GM19240 (cell line): ENCODE results near the gene RET.
A peak's percentile ranks its signal among the peaks of the same experiment; 100 is the strongest.
"Not testable (repeated sequence)": the region's sequence is repeated elsewhere in the genome, so short reads cannot be mapped to it uniquely, and the experiment has no call there.

ENCODE experiments used
- DNase-seq: peaks from one replicate; pipeline ENCODE4 v3.0.0; 2011; ENCODE audit warnings: low spot score; ENCODE audit not compliant: insufficient read length

The RET gene

DNA sequence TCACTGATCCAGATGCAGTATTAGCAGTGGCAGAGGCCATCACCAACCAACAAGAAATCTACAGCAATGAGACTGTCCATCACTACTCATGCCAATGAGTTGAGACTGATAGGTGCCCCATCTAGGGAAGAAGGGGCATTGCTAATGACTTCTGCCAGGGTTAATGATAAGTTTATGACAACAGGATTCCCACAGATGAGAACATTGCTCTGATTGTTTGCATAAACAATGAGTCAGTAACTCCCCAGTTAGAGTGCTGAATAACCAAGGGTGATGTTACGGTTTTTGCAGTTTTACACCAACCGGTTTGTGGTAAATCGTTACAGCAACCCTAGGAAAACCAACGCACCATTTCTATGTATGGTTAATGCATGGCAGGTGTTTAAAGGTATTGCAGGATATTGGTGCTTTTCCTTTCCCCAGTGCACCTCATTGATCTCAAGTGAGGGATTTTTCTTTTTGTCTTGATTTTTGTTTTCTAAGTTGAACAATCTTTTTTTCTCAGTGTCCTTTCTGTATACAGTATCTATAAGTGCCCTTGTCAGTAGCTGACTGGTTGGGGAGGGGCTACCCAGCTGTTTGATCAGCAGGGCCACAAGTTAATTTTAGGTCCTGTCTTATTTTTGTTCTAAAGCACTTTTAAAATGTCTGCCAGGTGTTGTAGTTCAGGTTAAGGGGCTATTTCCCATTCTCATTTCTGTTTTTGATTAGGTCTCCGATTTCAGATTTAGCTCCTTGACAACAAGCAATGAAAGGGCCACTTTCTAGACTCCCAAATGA, 57.4 kb downstream of the RET start:
- DNase-seq = no peak

DNA sequence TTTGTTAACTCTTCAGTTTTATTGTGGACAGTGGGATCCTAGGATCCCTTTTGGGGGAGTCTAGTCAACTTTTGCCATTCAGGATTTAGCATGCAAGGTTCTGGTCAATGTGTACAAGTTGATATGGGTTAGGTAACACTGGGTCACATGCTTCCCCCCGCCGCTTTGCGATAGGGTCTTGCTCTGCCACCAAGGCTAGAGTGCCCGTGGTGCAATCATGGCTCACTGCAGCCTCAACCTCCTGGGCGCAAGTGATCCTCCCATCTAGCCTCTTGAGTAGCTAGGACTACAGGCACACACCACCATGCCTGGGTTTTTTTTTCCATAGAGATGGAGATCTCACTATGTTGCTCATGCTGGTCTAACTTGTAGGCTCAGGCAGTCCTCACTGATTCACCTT, 58.2 kb downstream of the RET start:
- DNase-seq = no peak

DNA sequence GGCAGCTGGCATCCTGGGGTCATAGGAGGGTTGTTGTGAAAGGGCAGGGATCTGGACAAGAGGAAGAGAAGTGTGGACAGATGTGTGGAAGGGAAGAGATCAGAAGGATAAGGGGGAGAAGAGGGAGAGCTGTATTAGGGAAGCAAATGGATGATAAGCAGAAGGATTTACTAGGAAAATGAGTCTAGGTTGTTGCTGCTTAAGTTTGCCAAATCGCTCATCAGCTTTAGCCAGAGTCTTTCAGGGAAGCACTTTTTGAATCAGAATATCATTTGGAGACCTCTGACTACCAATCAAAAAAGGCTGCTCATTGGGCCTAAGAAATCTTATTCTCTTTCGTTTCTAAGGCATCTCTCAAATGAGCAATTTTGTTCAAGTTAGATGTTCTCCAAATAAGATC, 58.8 kb downstream of the RET start:
- no peak for DNase-seq

DNA sequence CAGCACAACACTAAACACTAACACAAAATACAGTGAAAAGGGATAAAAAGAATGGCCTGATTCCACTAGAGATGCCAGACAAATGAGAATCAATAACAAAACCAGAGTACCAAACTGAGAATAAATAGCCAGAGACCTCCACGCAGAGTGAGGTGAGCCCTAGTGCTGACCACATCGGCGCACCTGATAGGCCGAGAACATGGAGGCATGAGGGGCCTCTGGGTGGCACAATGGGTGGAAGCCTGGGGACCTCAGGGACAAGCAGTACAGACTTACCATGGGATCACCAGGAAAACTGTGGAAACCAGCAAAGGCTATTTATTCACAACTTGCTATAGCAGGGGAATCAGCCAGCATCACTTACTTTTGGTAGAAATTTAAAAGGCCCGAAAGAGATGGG, 59.6 kb downstream of the RET start:
- DNase-seq = no peak

DNA sequence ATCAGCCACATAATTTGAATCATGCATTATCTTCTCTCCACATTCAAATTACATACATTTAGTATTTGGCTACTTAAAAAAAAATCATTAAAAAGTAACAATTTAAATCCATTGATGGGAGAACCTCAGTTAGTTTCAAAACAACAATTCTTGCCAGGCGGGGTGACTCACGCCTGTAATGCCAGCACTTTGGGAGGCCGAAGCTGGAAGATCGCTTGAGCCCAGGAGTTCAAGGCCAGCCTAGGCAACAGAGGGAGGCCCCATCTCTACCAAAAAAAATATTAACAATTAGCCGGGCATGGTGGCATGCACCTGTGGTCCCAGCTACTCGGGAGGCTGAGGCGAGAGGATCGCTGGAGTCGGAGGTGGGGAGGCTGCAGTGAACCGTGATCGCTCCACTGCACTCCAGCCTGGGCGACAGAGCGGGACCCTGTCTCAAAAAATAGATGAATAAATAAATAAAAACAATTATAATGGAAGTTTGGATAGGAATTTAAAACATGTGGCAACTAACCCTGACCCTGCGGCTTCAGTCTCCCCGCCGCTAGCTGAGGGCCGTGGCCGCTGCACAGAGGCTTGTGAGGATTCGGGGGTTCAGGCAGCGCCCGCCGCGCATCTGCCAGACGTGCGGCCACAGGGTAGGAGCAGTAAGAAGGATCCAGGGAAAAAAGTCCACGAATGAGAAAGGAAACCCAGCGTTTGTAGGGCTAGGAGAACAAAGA, 60.3 kb downstream of the RET start:
- DNase-seq = no peak

DNA sequence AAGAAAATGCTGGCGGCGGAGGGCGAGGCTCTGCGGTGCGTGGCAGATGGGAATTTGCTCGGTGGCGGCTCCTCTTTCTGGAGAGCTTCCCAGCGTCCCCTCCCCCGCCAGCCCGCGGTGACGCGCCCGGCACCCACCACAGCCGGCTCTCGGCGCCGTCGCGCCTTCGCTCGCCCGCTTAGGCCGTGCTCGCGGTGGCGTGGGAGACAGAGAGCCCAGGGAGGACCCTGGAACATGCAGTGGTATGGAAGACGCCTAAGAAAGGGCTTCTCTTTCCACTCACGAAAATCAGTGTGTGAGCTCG, 60.8 kb downstream of the RET start:
- no peak for DNase-seq

DNA sequence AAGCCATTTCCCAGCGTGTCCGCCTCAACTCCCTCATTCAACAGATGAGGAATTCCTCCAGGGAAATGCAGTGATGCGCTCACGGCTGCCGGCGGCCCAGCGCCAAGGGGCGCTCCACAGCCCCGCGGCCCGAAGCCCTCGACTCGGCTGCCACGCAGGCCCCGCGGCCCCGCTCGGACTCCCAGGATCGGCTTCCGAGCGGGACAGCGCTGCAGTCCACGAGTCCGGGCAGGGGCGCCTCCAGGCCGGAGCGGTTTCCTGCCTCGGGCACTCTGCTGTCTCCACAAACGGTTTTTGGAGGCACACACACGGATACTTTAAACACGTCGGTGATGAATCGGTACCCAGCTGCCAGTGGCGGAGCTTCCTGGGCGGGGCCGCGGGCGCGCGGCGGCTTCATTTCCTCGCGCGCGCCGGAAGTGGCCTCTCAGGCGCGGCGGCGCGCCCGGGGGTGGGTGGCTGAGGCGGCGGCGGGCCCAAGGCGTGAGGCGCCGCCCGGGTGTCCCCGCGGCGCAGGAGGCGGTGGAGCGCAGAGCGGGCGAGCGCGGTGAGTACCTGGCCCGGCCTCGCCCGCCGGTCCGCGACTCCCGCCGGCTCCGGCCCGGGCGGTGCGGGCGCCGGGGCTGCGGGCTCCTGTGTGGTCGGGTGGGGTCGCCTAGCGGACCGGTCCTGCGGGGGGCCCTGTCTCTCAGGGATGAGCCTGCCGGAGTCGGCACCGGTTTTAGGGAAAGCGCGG, 61.3 kb downstream of the RET start, which contains the start of gene CSGALNACT2:
TSS of gene CSGALNACT2 (plus strand) at position 425 of the 736 bp plus-strand sequence. CDS start 16,705 bp downstream, outside the sequence.
- peak; percentile 73 for DNase-seq

DNA sequence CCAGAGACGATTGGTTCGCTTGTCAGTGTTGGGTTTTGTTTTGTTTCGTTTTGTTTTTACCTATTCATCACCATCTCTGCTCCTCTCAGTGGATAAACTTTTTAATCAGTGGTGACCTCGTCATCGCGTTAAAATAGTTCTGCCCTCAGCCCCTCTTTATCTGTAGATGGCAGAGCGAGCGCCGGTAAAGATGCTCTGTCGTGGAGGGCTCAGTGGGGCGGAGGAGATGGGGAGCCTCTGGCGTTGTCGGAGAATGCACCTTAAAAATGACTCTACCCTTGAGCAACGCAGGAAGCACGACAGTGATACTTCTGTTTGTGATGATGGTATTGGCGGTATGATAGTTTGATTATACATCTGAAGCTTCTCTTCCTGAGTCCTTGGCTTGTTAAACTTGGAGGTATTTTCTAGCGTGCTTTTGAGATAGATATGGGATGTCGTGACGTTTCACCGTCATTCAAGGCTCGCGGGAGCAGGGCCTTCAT, 61.9 kb downstream of the RET start:
- no peak for DNase-seq

DNA sequence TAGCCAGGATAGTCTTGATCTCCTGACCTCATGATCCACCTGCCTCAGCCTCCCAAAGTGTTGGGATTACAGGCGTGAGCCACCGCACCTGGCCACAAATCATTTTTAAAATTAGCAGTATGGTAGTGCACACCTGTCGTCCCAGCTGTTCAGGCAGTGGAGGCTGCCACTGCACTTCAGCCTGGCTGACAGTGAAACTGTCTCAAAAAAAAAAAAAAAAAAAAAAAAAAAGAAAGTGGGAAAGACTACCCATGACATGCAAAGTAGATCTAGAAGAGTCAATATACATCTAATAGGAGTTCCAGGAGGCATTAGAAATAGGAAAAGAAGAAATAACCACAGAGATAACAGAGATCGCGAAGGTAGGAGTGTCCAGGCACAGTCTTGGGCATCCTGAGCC, 64.6 kb downstream of the RET start:
- no peak for DNase-seq

DNA sequence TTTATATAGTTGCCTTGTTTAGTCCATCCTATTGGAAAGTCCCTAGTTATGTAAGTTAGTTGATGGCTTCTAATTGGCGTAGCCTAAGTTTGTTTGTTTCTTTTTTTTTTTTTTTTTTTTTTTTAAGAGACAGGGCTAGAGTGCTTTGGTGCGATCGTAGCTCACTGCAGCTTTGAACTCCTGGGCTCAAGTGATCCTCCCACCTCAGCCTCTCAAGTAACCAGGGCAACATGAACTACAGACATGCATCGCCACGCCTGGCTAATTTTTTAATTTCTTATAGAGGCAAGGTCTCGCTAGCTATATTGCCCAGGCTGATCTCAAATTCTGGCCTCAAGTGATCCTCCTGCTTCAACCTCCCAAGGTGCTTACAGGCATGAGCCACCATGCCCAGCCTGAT, 68.4 kb downstream of the RET start:
- DNase-seq = no peak

DNA sequence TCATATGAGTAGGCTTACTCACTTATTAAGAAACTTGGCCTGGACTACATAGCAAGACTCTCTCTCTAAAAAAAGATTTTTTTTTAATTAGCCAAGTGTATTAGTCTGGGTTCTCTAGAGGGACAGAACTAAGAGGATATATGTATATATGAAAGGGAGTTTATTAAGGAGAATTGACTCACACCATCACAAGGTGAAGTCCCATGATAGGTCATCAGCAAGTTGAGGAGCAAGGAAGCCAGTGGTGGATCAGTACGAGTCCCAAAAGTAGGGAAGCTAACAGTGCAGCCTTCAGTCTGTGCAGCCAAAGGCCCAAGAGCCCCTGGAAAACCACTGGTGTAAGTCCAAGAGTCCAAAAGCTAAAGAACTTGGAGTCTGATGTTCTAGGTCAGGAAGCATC, 69.1 kb downstream of the RET start:
- not testable (repeated sequence) for DNase-seq

DNA sequence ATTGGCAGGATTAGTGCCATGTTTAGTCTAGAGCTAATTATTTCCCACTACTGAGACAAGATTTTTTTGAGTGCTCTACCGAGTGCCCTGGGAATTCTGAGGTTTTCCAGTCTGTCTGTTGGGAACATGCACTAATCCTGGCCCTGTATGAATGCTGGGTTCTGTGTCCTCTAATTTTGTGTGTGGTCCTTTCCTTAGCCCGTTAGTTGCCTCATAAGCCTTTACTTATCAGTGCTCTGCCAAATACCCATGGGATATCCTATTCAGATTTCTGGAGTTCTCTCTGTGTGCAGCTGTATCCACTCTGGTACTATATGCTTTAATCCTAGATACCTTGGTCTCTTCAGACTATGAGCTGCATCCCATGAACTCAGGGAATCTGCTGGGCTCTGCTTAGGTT, 74.5 kb downstream of the RET start:
- no peak for DNase-seq

DNA sequence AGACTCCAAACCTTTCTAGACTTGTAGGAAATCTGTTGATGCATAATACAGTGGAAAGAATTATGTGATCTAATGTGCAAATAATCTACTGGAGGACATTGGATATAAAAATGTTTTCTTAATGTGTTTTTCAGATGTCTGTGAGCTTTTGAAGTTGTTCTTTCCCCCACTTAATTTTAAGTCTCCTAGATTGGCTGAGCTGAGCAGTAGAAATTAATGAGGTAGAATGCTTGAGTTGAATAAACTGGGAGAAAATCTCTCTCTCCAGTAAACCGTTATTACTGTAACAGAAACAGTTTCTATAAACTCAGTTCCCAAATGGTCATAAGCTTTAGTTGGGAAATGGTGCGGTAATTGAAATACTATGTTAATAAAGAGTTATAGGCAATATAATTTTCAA, 77.0 kb downstream of the RET start:
- DNase-seq = no peak

DNA sequence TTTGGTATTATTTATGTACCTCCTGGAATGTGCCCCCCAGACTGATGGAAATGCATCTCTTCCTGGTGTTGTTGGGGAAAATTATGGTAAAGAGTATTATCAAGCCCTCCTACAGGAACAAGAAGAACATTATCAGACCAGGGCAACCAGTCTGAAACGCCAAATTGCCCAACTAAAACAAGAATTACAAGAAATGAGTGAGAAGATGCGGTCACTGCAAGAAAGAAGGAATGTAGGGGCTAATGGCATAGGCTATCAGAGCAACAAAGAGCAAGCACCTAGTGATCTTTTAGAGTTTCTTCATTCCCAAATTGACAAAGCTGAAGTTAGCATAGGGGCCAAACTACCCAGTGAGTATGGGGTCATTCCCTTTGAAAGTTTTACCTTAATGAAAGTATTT, 78.4 kb downstream of the RET start:
- no peak for DNase-seq

DNA sequence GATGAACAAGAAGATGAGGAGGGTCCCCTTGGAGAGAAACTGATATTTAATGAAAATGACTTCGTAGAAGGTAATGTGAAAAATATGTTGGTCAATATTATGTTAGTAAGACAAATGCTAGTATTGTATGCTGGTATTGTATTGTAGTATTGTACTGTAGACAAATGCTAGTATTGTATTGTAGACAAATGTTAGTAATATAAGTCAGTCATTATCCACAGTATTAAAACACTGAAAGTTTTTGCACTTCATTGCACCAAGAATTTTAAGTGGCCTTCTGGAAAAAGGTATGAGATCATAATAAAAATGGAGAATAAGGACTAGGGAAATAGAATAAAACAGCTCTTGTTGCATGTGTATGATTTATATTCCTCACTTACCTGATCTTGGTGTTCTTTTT, 78.9 kb downstream of the RET start:
- no peak for DNase-seq

DNA sequence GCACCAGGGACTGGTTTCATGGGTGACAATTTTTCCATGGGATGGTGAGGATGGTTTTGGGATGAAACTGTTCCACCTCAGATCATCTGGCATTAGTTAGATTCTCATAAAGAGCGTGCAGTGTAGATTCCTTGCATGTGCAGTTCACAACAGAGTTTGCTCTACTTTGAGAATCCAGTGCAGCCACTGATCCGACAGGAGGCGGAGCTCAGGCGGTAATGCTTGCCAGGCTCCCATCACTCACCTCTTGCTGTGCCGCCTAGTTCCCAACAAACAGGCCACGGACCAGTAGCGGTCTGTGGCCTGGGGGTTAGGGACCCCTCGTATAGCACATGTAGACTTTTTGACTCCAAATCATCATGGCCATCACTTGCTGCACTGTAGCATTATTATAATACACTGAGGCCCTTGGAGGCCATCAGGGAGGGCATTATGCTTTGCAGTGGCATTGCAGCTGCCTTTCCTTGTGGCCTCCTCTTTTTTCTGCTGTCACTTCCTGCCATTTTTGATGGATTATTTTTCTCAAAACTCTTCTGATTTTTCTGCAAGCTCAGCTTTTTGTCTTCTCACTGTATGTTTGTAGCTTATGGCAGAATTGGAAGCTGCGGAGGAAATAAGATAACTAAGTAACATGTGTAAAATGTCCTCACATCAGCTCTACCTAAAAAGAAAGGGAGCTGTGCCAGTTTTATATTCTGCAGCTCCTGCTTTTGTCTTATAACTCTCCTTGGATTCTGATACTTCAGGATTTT, 79.9 kb downstream of the RET start:
- no peak for DNase-seq

DNA sequence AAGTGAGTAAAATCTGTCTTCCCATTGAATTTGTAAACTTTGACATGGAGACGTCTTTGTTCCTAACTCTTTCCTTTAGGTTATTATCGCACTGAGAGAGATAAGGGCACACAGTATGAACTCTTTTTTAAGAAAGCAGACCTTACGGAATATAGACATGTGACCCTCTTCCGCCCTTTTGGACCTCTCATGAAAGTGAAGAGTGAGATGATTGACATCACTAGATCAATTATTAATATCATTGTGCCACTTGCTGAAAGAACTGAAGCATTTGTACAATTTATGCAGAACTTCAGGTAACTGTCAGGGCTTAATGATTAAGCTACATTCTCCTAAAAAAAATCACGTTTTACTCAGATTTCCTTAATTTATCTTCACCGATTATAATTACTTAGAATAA, 81.8 kb downstream of the RET start:
- no peak for DNase-seq

DNA sequence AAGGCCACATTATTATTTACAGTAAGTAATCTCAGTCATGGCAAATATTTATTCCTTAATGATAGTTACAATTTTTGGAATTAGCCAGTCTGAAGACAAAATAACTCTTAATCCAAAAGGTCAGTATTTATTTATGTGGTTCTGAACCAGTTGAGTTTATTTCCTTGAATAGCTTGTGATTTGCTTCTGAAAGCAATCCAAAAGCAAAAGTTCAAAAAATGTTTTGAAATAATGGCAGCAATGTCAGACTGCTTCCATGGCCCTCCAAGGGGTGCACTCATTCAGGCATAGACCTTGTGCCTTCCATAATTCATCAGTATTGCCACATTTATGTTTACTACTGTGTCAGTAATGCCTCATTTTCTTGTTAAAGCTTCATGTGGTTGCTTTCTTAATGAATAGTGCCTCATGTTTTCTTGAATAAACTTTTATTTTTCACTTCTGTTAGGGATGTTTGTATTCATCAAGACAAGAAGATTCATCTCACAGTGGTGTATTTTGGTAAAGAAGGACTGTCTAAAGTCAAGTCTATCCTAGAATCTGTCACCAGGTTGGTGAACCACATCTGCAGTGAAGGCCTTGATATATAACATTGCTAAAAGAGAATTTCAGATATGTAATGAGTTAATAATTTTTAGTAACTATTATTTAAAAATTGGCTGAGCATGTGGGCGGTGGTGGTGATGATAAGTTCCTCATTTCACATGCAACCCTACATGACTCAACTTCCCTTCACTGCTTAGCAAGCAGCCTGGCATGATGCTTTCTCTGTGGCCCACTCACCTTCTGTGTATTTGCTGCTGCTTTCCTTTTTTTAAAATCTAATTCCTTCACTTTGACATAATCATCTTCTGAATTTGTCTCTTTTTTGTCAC, 83.4 kb downstream of the RET start:
- no peak for DNase-seq

DNA sequence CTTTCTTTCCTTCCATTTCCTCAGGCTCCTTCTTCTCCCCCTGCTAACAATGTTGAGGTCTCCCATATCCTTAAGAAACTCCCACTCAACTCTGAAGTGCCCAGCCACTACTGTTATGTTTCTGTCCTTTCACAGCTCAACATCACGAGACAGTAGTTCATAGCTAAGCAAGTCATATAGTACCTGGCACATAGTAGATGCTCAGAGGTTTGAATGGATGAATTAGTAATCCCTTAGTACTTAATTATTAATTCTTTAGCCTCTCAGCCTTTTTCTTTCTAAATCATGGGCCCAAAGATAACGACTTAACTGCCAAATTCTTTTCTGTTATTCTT, 84.0 kb downstream of the RET start:
- DNase-seq = no peak

DNA sequence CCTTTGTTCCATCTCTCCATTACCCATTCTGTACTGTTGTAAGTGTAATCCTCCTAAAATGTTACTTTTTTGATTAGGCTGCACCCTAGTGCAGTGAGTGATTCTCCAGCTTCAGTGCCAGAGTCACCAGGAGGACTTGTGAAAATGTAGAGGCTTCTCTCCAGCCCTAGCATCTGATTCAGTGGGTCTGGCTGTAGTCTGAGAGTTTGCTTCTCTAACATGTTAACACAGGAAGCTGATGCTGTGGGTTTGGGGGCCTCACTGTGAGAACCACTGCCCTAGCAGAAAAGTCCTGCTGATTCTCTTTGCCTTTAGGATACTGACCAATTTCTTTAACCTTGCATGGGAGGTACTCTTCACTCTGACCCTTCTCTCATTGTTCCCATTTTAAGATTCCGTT, 85.7 kb downstream of the RET start:
- no peak for DNase-seq
